Thyroid gland (tissue), 4 donors: ENCODE results near the gene THSD7A. TPM values are rescaled to one million over a fixed set of nuclear protein-coding genes. Genes with fewer than 3 reads are reported as not detected.

Source experiments
- DNase-seq, 2 donors: peaks; one replicate each; pipeline ENCODE4 v3.0.0-alpha.2; 2019
- H3K27ac ChIP-seq, 3 donors: fragments of 200-600 bp; sonication (generic); 1 replicate in 2 of 3; 2 replicates in 1 of 3; pipeline ENCODE4 v1.5.1; 2016 to 2019; ENCODE audit warnings: mild to moderate bottlenecking in 1 of 3, moderate library complexity in 1 of 3
- H3K27me3 ChIP-seq: fragments of 200-600 bp; sonication (generic); one replicate; pipeline ENCODE4 v1.5.1; 2019
- H3K36me3 ChIP-seq, 2 donors: fragments of 200-600 bp; sonication (generic); one replicate each; pipeline ENCODE4 v1.5.1; 2016 to 2019
- H3K4me1 ChIP-seq, 2 donors: fragments of 200-600 bp; sonication (generic); one replicate each; pipeline ENCODE4 v1.5.1; 2017 to 2019
- H3K4me3 ChIP-seq, 3 donors: fragments of 200-600 bp; sonication (generic); replicated peaks in 1 of 3; 1 replicate in 2 of 3; 2 replicates in 1 of 3; pipeline ENCODE4 v1.5.1; 2016; ENCODE audit warnings: mild to moderate bottlenecking in 1 of 3
- H3K9me3 ChIP-seq: fragments of 200-600 bp; sonication (generic); one replicate; pipeline ENCODE4 v1.5.1; 2017
- POLR2A ChIP-seq, 2 donors: fragments of 450-650 bp; IDR thresholded peaks; one replicate each; pipeline ENCODE4 v1.6.1; 2017; ENCODE audit warnings: antibody characterized with exemption in 2 of 2, mild to moderate bottlenecking in 2 of 2, moderate library complexity in 1 of 2
- WGBS, 2 donors: methylation state at CpG; one replicate each; pipeline ENCODE4 v1.1.5; 2017; 5-methylcytosine and 5-hydroxymethylcytosine counted together
- intact Hi-C: fragments of 100-400 bp; cut with DNase I; formaldehyde crosslinking; loops from one replicate; pipeline ENCODE4 v1.15.1; 2023
- total RNA-seq, 4 donors: library from RNA; depleted of rRNA; stranded (reverse); fragments of >200 nt; gene quantifications; one replicate each; pipeline ENCODE4 v1.2.3, GENCODE V29; 2016
- TF ChIP-seq, protein P1 (sequence below), 6 experiments: fragments of 200-600 bp in 3 of 6; fragments of 450-650 bp in 3 of 6; sonication (generic) in 3 of 6; IDR thresholded peaks; one replicate each; pipeline ENCODE4 v1.5.1; 2016 to 2019; ENCODE audit warnings: antibody characterized with exemption in 6 of 6, mild to moderate bottlenecking in 2 of 6, inconsistent platforms in 1 of 6, moderate library complexity in 1 of 6

THSD7A gene
- total RNA-seq, 4 donors from 2014 or later, result 4.2 to 6.1 (median 5.8) TPM

DNA sequence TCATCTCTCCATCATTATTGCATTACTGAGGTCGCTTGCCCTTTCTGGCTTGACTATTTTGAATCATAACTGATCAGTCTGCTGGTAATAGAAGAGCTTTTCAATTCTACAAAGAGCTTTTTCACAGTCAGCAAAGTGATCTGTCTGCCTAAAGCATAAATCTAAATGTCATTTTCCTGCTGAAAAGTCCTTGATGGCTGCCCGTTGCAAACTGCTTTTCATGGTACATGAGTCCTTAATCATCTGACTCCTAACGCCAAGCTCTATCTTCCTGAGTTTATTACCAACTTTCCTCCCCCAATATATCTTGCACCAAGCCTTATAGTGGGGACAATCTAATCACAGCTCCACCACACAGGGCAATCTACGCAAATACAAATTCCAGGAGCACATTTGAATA, 39.8 kb downstream of the THSD7A start:
- H3K4me1 ChIP-seq, result no peaks in the 10 kb centered on the region
- 87 to 90% methylated on average over 4 of the region's 4 CpGs for WGBS, 2 donors
- no peak overlapping the region for H3K4me3 ChIP-seq
- H3K9me3 ChIP-seq, result no peaks in the 10 kb centered on the region
- DNase-seq, result no peak
- no peaks in the 10 kb centered on the region for H3K27me3 ChIP-seq
- TF ChIP-seq, protein P1, sequence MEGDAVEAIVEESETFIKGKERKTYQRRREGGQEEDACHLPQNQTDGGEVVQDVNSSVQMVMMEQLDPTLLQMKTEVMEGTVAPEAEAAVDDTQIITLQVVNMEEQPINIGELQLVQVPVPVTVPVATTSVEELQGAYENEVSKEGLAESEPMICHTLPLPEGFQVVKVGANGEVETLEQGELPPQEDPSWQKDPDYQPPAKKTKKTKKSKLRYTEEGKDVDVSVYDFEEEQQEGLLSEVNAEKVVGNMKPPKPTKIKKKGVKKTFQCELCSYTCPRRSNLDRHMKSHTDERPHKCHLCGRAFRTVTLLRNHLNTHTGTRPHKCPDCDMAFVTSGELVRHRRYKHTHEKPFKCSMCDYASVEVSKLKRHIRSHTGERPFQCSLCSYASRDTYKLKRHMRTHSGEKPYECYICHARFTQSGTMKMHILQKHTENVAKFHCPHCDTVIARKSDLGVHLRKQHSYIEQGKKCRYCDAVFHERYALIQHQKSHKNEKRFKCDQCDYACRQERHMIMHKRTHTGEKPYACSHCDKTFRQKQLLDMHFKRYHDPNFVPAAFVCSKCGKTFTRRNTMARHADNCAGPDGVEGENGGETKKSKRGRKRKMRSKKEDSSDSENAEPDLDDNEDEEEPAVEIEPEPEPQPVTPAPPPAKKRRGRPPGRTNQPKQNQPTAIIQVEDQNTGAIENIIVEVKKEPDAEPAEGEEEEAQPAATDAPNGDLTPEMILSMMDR (IDR thresholded peaks at IDR 0.05), result no peak
- TF ChIP-seq POLR2A (IDR thresholded peaks at IDR 0.05), result no peak
- intact Hi-C loops, result no loop called here
- H3K36me3 ChIP-seq, result no peaks in the 10 kb centered on the region
- H3K27ac ChIP-seq, result no peak overlapping the region

DNA sequence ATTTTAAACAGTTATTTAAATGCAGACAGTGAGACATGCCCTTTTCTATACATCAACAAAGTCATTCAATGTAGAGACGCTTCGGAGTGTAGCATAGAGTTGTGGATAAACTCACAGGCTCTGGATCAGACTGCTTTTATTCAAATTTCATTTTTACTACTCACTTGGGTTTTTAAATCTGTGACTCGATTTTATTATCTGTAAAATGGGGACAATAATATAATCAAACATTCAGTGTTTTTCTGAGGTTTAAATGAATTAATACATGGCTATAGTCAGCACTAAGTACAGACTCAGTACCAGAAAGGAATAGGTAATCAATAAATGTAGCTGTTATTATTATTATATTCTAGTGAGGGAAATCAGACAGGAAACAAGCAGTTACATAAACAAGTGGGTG, 43.4 kb downstream of the THSD7A start:
- Histone ChIP-seq H3K27me3 (no peaks in the 10 kb centered on the region), H3K4me3 (no peak overlapping the region), H3K4me1 (no peaks in the 10 kb centered on the region), H3K27ac (no peak overlapping the region), H3K9me3 (no peaks in the 10 kb centered on the region), H3K36me3 (no peaks in the 10 kb centered on the region)
- TF ChIP-seq, protein P1 (IDR thresholded peaks at IDR 0.05), result no peak
- 95 to 97% methylated on average over 3 of the region's 3 CpGs for WGBS, 2 donors
- intact Hi-C loops, result no loop called here
- no peak for DNase-seq

DNA sequence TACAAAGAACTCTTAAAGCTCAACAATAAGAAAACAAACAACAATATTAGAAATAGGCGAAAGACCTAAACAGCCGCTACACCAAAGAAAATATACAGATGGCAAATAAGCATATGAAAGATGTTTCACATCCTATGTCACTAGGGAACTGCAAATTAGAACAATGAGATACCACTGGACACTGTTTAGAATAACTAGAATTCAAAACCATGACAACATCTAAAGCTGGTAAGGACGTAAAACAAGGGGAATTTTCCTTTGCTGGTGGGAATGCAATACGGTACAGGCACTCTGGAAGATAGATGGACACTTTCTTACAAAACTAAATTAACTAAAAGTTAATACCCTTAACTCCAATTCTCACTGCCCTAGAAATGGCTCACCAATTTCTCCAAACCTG, 44.5 kb downstream of the THSD7A start:
- Histone ChIP-seq H3K27ac (no peak overlapping the region), H3K27me3 (no peaks in the 10 kb centered on the region), H3K4me1 (no peaks in the 10 kb centered on the region), H3K36me3 (no peaks in the 10 kb centered on the region), H3K9me3 (no peaks in the 10 kb centered on the region), H3K4me3 (no peak overlapping the region)
- intact Hi-C loops, result no loop called here
- no peak for DNase-seq
- 91 to 96% methylated on average over 4 of the region's 4 CpGs for WGBS, 2 donors
- TF ChIP-seq POLR2A (IDR thresholded peaks at IDR 0.05), result no peak
- TF ChIP-seq, protein P1 (IDR thresholded peaks at IDR 0.05), result no peak

DNA sequence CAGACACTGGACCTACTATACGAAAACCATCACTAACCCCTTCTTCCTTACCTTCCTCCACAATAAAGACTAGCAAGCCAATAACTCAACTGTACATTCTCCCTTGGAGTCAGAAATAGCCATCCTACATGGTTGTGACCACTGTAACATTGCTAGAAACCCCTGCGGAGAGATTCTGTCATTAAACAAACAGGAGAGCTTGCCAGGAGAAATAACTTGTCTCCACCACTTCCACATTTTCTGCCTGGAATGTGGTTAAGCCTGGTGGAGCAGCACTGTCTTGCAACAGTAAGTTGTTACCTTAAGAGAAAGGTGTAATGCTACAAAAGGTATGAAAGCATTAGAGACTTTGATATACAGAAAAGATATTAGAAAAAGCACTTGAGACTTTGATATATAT, 45.8 kb downstream of the THSD7A start:
- no peak overlapping the region for H3K4me3 ChIP-seq
- H3K27me3 ChIP-seq, result no peaks in the 10 kb centered on the region
- no peak for TF ChIP-seq POLR2A (IDR thresholded peaks at IDR 0.05)
- TF ChIP-seq, protein P1 (IDR thresholded peaks at IDR 0.05), result peak in 2 of 6 experiments; percentile 25 to 43
- H3K9me3 ChIP-seq, result no peaks in the 10 kb centered on the region
- H3K4me1 ChIP-seq, result no peaks in the 10 kb centered on the region
- intact Hi-C loops, result no loop called here
- WGBS, 2 donors, result 55 to 58% methylated on average over 2 of the region's 2 CpGs
- H3K36me3 ChIP-seq, result no peaks in the 10 kb centered on the region
- no peak overlapping the region for H3K27ac ChIP-seq
- peak; percentile 53 to 61 for DNase-seq

DNA sequence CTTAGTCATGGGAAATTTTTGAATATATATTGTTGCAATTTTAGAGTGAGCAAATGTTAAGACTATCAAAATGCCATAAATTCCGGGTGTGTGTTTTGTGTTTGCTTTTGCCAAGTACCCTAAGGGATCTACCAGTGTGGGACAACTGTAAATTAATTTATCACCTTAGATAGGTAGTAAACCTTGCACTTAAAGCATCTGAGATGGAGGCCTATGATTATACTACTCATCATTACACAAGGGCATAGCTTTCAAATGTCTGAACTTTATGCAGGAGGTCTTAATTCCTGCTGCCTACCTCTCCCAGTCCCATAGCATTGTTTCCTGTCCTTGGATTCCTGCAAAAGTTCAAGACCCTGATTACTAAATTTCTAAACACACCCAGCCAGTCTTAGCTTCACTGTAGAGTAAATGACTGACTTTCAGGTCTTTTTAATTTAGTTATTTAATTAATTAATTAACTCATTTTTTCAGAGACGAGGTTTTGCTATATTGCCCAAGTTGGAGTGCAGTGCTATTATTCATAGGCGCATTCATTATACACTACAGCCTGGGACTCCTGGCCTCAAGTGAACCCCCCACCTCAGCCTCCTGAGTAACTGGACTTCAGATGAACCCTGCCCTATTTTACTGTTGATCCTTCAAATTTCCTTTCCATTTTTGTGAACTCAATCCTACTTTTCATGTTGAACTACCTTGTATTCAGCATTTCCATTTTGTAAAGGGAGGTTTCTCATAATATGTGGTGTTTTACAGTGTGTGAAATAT, 47.0 kb downstream of the THSD7A start:
- TF ChIP-seq, protein P1 (IDR thresholded peaks at IDR 0.05), result no peak
- TF ChIP-seq POLR2A (IDR thresholded peaks at IDR 0.05), result no peak
- Histone ChIP-seq H3K27me3 (no peaks in the 10 kb centered on the region), H3K27ac (no peak overlapping the region), H3K4me3 (no peak overlapping the region), H3K9me3 (no peaks in the 10 kb centered on the region), H3K36me3 (no peaks in the 10 kb centered on the region), H3K4me1 (no peaks in the 10 kb centered on the region)
- intact Hi-C loops, result no loop called here
- no peak for DNase-seq
- WGBS, 2 donors, result 95 to 96% methylated on average over 3 of the region's 3 CpGs
